ENCODE measurements around the gene NFIX.
A peak's percentile ranks its signal among the peaks of the same experiment; 100 is the strongest.

Gene NFIX

GRCh38 chr19:13040232-13040947 lies 45.1 kb downstream of the NFIX start:
- no peaks in the 10 kb centered on the region for H3K27me3 ChIP-seq (replicated peaks in 2 of 5; ENCODE audit: control insufficient read depth in 4 of 5, insufficient read depth in 5 of 5, low read length in 4 of 5)
- H3K9me3 ChIP-seq (ENCODE audit: control extremely low read depth in 1 of 5, control insufficient read depth in 4 of 5, insufficient read depth in 2 of 5, low read depth in 1 of 5, low read length in 4 of 5): no peaks in the 10 kb centered on the region
- H3K27ac ChIP-seq (ENCODE audit: insufficient read depth in 1 of 2, low read depth in 1 of 2, low read length in 2 of 2, poor library complexity in 1 of 2, severe bottlenecking in 2 of 2): no peak overlapping the region
- 97% methylated on average over 14 of the region's 15 CpGs for WGBS (ENCODE audit: insufficient coverage)
- H3K36me3 ChIP-seq (ENCODE audit: control insufficient read depth in 4 of 4, insufficient read depth in 4 of 4, low read length in 3 of 4): peaks cover 0 to 4% (median 2%) of the 10 kb centered on the region in 4 experiments
- ChIA-PET CTCF (interaction anchor here (0.6 to 2.0 kb wide), 14 partner anchors 9 to 63 kb away, joined by 3 to 6 read pairs (median 4); no protein-coding TSS in a partner anchor), POLR2A (no interaction called here)
- H3K4me1 ChIP-seq (ENCODE audit: control extremely low read depth in 1 of 4, control insufficient read depth in 4 of 4, insufficient read depth in 4 of 4, low read length in 3 of 4): peaks cover 2 to 18% (median 9%) of the 10 kb centered on the region in 4 experiments
- DNase-seq: no peak
- H3K4me3 ChIP-seq (ENCODE audit: control insufficient read depth in 1 of 7, extremely low read depth in 1 of 7, insufficient read depth in 4 of 7, low read depth in 2 of 7, low read length in 6 of 7): no peak overlapping the region

- DNase-seq: no peak
- POLR2A ChIA-PET: no interaction called here
- CTCF ChIA-PET: interaction anchor here (0.6 to 1.9 kb wide), 11 partner anchors 9 to 64 kb away, joined by 3 to 6 read pairs (median 3); no protein-coding TSS in a partner anchor
- H3K27me3 ChIP-seq (replicated peaks in 2 of 5; ENCODE audit: control insufficient read depth in 4 of 5, insufficient read depth in 5 of 5, low read length in 4 of 5): no peaks in the 10 kb centered on the region
- peaks cover 2 to 18% (median 9%) of the 10 kb centered on the region in 4 experiments for H3K4me1 ChIP-seq (ENCODE audit: control extremely low read depth in 1 of 4, control insufficient read depth in 4 of 4, insufficient read depth in 4 of 4, low read length in 3 of 4)
- no peaks in the 10 kb centered on the region for H3K9me3 ChIP-seq (ENCODE audit: control extremely low read depth in 1 of 5, control insufficient read depth in 4 of 5, insufficient read depth in 2 of 5, low read depth in 1 of 5, low read length in 4 of 5)
- 90% methylated on average over 2 of the region's 4 CpGs for WGBS (ENCODE audit: insufficient coverage)
- H3K4me3 ChIP-seq (ENCODE audit: control insufficient read depth in 1 of 7, extremely low read depth in 1 of 7, insufficient read depth in 4 of 7, low read depth in 2 of 7, low read length in 6 of 7): no peak overlapping the region
- peaks cover 0 to 8% (median 2%) of the 10 kb centered on the region in 4 experiments for H3K36me3 ChIP-seq (ENCODE audit: control insufficient read depth in 4 of 4, insufficient read depth in 4 of 4, low read length in 3 of 4)
- no peak overlapping the region for H3K27ac ChIP-seq (ENCODE audit: insufficient read depth in 1 of 2, low read depth in 1 of 2, low read length in 2 of 2, poor library complexity in 1 of 2, severe bottlenecking in 2 of 2)
These were observed 45.6 kb downstream of the NFIX start for GRCh38 chr19:13040948-13041292.

- WGBS (ENCODE audit: insufficient coverage): 96% methylated on average over 9 of the region's 9 CpGs
- POLR2A ChIA-PET: interaction anchor here (0.6 kb wide), 1 partner anchor 300 kb away, joined by 4 read pairs; no protein-coding TSS in a partner anchor
- Histone ChIP-seq H3K27me3 (replicated peaks in 2 of 5; ENCODE audit: control insufficient read depth in 4 of 5, insufficient read depth in 5 of 5, low read length in 4 of 5) (no peaks in the 10 kb centered on the region), H3K4me3 (ENCODE audit: control insufficient read depth in 1 of 7, extremely low read depth in 1 of 7, insufficient read depth in 4 of 7, low read depth in 2 of 7, low read length in 6 of 7) (no peak overlapping the region), H3K4me1 (ENCODE audit: control extremely low read depth in 1 of 4, control insufficient read depth in 4 of 4, insufficient read depth in 4 of 4, low read length in 3 of 4) (peaks cover 2 to 18% (median 9%) of the 10 kb centered on the region in 4 experiments), H3K27ac (ENCODE audit: insufficient read depth in 1 of 2, low read depth in 1 of 2, low read length in 2 of 2, poor library complexity in 1 of 2, severe bottlenecking in 2 of 2) (no peak overlapping the region), H3K36me3 (ENCODE audit: control insufficient read depth in 4 of 4, insufficient read depth in 4 of 4, low read length in 3 of 4) (peaks cover 0 to 8% (median 3%) of the 10 kb centered on the region in 4 experiments), H3K9me3 (ENCODE audit: control extremely low read depth in 1 of 5, control insufficient read depth in 4 of 5, insufficient read depth in 2 of 5, low read depth in 1 of 5, low read length in 4 of 5) (no peaks in the 10 kb centered on the region)
- no peak for DNase-seq
- CTCF ChIA-PET: interaction anchor here (1.0 to 10.3 kb wide), 14 partner anchors 9 to 77 kb away, joined by 3 to 86 read pairs (median 5); no protein-coding TSS in a partner anchor
These were observed 47.3 kb downstream of the NFIX start for GRCh38 chr19:13042443-13043130.

- ChIA-PET CTCF (interaction anchor here (1.0 to 10.3 kb wide), 13 partner anchors 10 to 78 kb away, joined by 3 to 86 read pairs (median 6); no protein-coding TSS in a partner anchor), POLR2A (no interaction called here)
- Histone ChIP-seq H3K36me3 (ENCODE audit: control insufficient read depth in 4 of 4, insufficient read depth in 4 of 4, low read length in 3 of 4) (peaks cover 0 to 8% (median 4%) of the 10 kb centered on the region in 4 experiments), H3K27ac (ENCODE audit: insufficient read depth in 1 of 2, low read depth in 1 of 2, low read length in 2 of 2, poor library complexity in 1 of 2, severe bottlenecking in 2 of 2) (no peak overlapping the region), H3K4me3 (ENCODE audit: control insufficient read depth in 1 of 7, extremely low read depth in 1 of 7, insufficient read depth in 4 of 7, low read depth in 2 of 7, low read length in 6 of 7) (no peak overlapping the region), H3K4me1 (ENCODE audit: control extremely low read depth in 1 of 4, control insufficient read depth in 4 of 4, insufficient read depth in 4 of 4, low read length in 3 of 4) (peaks cover 2 to 18% (median 9%) of the 10 kb centered on the region in 4 experiments), H3K9me3 (ENCODE audit: control extremely low read depth in 1 of 5, control insufficient read depth in 4 of 5, insufficient read depth in 2 of 5, low read depth in 1 of 5, low read length in 4 of 5) (no peaks in the 10 kb centered on the region), H3K27me3 (replicated peaks in 2 of 5; ENCODE audit: control insufficient read depth in 4 of 5, insufficient read depth in 5 of 5, low read length in 4 of 5) (no peaks in the 10 kb centered on the region)
- WGBS (ENCODE audit: insufficient coverage): 64% methylated on average over 4 of the region's 5 CpGs
- DNase-seq: peak in 1 of 3 donors; percentile 20
These were observed 48.0 kb downstream of the NFIX start for GRCh38 chr19:13043285-13043684.

DNA sequence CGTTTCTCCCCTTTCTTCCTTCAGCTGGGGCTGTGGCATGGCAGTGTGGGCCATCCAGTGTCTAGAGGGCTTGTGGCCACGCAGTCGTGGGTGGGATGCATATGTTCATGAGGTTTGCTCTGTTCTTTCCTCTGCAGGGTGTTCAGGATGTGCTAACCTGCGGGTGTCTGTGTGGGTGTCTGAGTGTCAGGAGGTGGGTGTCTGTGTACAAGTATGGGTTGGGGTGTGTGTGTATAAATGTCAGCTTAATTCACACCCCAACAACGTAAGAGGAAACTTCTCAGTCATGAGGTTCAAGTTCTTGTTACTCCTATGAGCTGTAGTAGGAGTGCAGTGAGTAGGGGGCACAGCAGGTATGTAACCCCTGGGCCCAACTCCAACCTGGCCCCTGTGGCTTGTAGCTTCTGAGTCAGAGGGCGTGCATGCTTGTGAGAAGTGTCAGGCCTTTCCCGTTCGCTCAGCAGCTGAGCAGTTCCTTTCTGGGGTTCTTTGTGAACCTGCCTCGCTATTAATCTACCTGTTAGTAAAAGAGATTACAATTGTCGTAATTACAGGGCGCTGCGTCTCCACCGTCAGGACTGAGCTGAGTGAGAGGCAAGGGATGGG lies 49.1 kb downstream of the NFIX start:
- Histone ChIP-seq H3K27me3 (replicated peaks in 2 of 5; ENCODE audit: control insufficient read depth in 4 of 5, insufficient read depth in 5 of 5, low read length in 4 of 5) (no peaks in the 10 kb centered on the region), H3K4me3 (ENCODE audit: control insufficient read depth in 1 of 7, extremely low read depth in 1 of 7, insufficient read depth in 4 of 7, low read depth in 2 of 7, low read length in 6 of 7) (no peak overlapping the region), H3K27ac (ENCODE audit: insufficient read depth in 1 of 2, low read depth in 1 of 2, low read length in 2 of 2, poor library complexity in 1 of 2, severe bottlenecking in 2 of 2) (no peak overlapping the region), H3K36me3 (ENCODE audit: control insufficient read depth in 4 of 4, insufficient read depth in 4 of 4, low read length in 3 of 4) (peaks cover 0 to 8% (median 4%) of the 10 kb centered on the region in 4 experiments), H3K4me1 (ENCODE audit: control extremely low read depth in 1 of 4, control insufficient read depth in 4 of 4, insufficient read depth in 4 of 4, low read length in 3 of 4) (peaks cover 2 to 18% (median 9%) of the 10 kb centered on the region in 4 experiments), H3K9me3 (ENCODE audit: control extremely low read depth in 1 of 5, control insufficient read depth in 4 of 5, insufficient read depth in 2 of 5, low read depth in 1 of 5, low read length in 4 of 5) (no peaks in the 10 kb centered on the region)
- peak in 1 of 3 donors; percentile 58 for DNase-seq
- ChIA-PET CTCF (interaction anchor here (0.7 to 10.3 kb wide), 6 partner anchors 11 to 79 kb away, joined by 3 to 86 read pairs (median 4); no protein-coding TSS in a partner anchor), POLR2A (interaction anchor here (0.5 kb wide), 1 partner anchor 164 kb away, joined by 3 read pairs; no protein-coding TSS in a partner anchor)
- WGBS (ENCODE audit: insufficient coverage): 91% methylated on average over 8 of the region's 13 CpGs

DNA sequence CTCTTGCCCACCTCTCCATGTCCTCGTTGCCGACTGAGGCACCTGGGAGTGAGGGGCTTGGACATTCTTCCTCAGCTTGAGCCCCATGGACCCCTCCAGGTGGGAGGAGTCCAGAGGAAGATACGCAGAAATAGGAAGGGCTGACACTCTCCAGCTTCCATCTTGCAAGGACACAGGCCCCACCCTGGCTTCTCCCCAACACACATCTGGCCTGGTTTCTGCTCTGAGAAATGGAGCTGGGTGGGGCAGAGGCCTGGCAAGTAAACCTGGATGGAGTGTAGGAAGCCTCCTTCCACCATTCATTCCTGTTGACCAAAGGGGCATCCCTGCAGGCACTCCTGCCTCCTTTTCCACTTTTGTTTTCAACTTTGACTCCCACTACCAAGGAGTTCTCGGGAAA lies 50.5 kb downstream of the NFIX start:
- ChIA-PET POLR2A (no interaction called here), CTCF (interaction anchor here (0.6 to 10.3 kb wide), 7 partner anchors 9 to 63 kb away, joined by 3 to 86 read pairs (median 4); no protein-coding TSS in a partner anchor)
- peaks cover 0 to 8% (median 4%) of the 10 kb centered on the region in 4 experiments for H3K36me3 ChIP-seq (ENCODE audit: control insufficient read depth in 4 of 4, insufficient read depth in 4 of 4, low read length in 3 of 4)
- H3K4me1 ChIP-seq (ENCODE audit: control extremely low read depth in 1 of 4, control insufficient read depth in 4 of 4, insufficient read depth in 4 of 4, low read length in 3 of 4): peaks cover 2 to 18% (median 9%) of the 10 kb centered on the region in 4 experiments
- H3K4me3 ChIP-seq (ENCODE audit: control insufficient read depth in 1 of 7, extremely low read depth in 1 of 7, insufficient read depth in 4 of 7, low read depth in 2 of 7, low read length in 6 of 7): no peak overlapping the region
- no peak overlapping the region for H3K27ac ChIP-seq (ENCODE audit: insufficient read depth in 1 of 2, low read depth in 1 of 2, low read length in 2 of 2, poor library complexity in 1 of 2, severe bottlenecking in 2 of 2)
- WGBS (ENCODE audit: insufficient coverage): 100% methylated on average over 3 of the region's 4 CpGs
- H3K9me3 ChIP-seq (ENCODE audit: control extremely low read depth in 1 of 5, control insufficient read depth in 4 of 5, insufficient read depth in 2 of 5, low read depth in 1 of 5, low read length in 4 of 5): no peaks in the 10 kb centered on the region
- no peak for DNase-seq
- no peaks in the 10 kb centered on the region for H3K27me3 ChIP-seq (replicated peaks in 2 of 5; ENCODE audit: control insufficient read depth in 4 of 5, insufficient read depth in 5 of 5, low read length in 4 of 5)

Data from common myeloid progenitor, CD34-positive (primary cell).